Esophagus squamous epithelium (tissue), 4 donors: ENCODE results near the gene MTARC1.

Experiments used
- POLR2A ChIP-seq, 4 donors: fragments of 450-650 bp; IDR thresholded peaks; one replicate each; pipeline ENCODE4 v1.6.1; 2017; ENCODE audit warnings: antibody characterized with exemption in 4 of 4, mild to moderate bottlenecking in 4 of 4, moderate library complexity in 3 of 4
- TF ChIP-seq, protein P1 (sequence below), 6 experiments: fragments of 450-650 bp in 4 of 6; fragments of 200-600 bp in 2 of 6; sonication (generic) in 2 of 6; IDR thresholded peaks; one replicate each; pipeline ENCODE4 v1.5.1; 2016 to 2019; ENCODE audit warnings: antibody characterized with exemption in 6 of 6, mild to moderate bottlenecking in 4 of 6, moderate library complexity in 4 of 6

DNA sequence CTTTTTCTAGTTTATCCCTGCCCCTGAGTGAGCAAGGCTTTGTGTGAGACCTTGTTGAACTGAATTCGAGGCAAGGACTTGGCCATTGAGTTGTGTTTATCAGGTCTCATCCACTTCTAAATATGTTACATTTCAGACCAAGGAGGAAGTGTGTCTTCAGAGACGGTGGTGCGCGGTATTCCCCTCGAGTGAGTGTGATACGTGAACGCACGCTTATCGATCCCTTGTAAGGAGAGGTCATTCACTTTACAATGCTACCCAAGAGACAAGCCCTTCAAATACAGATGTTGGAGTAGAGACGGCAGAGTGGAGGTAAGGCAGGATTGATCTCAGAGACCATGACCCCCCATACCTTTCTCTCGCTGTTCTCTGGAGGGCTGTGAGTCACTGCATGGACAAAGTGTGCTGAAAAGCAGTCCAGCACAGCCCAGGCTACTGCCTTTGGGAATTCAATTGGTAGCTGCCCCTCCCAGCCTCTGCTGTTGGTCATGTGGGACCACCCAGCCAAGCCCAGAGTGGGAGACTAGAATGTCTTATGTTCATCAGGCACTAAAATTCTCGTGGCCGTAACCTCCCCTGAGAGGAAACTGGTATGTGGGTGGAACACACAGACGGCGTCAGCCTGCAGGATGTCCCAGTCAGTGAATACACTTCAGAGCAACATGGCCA is 16.3 kb upstream of the MTARC1 start:
- TF ChIP-seq, protein P1, sequence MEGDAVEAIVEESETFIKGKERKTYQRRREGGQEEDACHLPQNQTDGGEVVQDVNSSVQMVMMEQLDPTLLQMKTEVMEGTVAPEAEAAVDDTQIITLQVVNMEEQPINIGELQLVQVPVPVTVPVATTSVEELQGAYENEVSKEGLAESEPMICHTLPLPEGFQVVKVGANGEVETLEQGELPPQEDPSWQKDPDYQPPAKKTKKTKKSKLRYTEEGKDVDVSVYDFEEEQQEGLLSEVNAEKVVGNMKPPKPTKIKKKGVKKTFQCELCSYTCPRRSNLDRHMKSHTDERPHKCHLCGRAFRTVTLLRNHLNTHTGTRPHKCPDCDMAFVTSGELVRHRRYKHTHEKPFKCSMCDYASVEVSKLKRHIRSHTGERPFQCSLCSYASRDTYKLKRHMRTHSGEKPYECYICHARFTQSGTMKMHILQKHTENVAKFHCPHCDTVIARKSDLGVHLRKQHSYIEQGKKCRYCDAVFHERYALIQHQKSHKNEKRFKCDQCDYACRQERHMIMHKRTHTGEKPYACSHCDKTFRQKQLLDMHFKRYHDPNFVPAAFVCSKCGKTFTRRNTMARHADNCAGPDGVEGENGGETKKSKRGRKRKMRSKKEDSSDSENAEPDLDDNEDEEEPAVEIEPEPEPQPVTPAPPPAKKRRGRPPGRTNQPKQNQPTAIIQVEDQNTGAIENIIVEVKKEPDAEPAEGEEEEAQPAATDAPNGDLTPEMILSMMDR (IDR thresholded peaks at IDR 0.05) = no peak
- TF ChIP-seq POLR2A (IDR thresholded peaks at IDR 0.05) = no peak
